Neural cell (in vitro differentiated cells): ENCODE results near the gene FCHSD2.

ENCODE experiments used
- CTCF ChIP-seq: fragments of 450-650 bp; IDR thresholded peaks from 2 replicates; pipeline ENCODE4 v1.5.1; 2014; ENCODE audit warnings: antibody characterized with exemption, mild to moderate bottlenecking, moderate library complexity; ENCODE audit not compliant: poor library complexity, severe bottlenecking
- POLR2AphosphoS5 ChIP-seq: IDR thresholded peaks from 2 replicates; pipeline ENCODE4 v1.6.1; 2012

DNA sequence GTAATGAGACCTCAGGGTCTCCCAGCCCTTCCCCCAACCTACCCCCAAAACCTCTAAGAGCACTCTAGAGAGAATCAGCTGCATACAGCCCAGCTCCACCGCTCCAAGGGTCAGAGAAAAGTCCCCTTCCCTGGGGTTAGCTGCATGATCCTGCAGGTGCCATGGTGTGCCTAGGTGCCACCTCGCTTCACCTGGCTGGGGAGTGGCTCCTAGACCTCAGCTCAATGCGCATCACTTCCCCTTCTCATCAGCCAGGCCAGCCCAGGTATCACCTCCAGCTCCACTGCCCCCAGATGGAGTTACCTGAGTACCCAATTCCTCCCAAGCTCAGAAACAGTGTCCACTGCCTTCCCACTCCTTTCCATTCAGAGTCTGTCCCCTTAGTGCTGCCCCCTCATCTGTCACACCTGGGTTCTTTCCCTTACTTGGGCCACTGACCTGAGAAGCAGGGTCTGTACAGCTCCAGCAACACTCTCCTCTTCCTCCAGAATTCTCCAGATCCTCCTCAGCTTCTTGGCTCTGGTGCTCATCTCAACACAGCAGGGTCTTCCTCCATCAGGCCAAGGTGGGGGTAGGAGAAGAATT, 349.6 kb downstream of the FCHSD2 start:
- no peak for TF ChIP-seq POLR2AphosphoS5
- TF ChIP-seq CTCF = no peak
